Muscle of back (tissue), 11 donors: ENCODE data around the gene CAMTA1. TPM values are rescaled to one million over a fixed set of nuclear protein-coding genes. Genes with fewer than 3 reads are reported as not detected.

ENCODE experiments used
- DNase-seq, 3 donors: peaks; one replicate each; pipeline versions ENCODE4 v3.0.0 to v3.0.0-alpha.2; 2013
- polyA plus RNA-seq, 10 donors: library from polyadenylated mRNA; unstranded; fragments of 120-200 nt; gene quantifications; one replicate each; pipeline ENCODE4 v1.2.1, GENCODE V29; 2013; ENCODE audit not compliant: insufficient read length in 10 of 10

CAMTA1 gene
- polyA plus RNA-seq, 10 donors: 36.4 to 49.7 (median 44.0) TPM

GRCh38 chr1:7643530-7643929, 858.3 kb downstream of the CAMTA1 start:
- DNase-seq: peak; percentile 34 to 82 (median 37)

GRCh38 chr1:7644086-7644485, 858.8 kb downstream of the CAMTA1 start:
- no peak for DNase-seq

GRCh38 chr1:7644961-7645750, 859.9 kb downstream of the CAMTA1 start:
- DNase-seq: peak in 2 of 3 donors; percentile 38 to 42

- DNase-seq: no peak
Measured at GRCh38 chr1:7645751-7646048, 860.4 kb downstream of the CAMTA1 start.

DNA sequence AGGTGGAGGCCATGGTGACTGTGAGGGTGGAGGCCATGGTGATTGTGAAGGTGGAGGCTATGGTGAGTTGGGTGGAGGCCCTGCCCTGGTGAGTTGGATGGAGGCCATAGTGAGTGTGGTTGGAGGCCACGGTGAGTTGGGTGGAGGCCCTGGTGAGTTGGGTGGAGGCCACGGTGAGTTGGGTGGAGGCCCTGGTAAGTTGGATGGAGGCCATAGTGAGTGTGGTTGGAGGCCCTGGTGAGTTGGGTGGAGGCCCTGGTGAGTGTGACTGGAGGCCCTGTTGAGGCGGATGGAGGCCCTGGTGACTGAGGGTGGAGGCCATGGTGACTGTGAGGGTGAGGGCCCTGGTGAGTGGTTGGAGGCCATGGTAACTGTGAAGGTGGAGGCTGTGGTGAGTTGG, 860.9 kb downstream of the CAMTA1 start:
- DNase-seq: no peak

DNA sequence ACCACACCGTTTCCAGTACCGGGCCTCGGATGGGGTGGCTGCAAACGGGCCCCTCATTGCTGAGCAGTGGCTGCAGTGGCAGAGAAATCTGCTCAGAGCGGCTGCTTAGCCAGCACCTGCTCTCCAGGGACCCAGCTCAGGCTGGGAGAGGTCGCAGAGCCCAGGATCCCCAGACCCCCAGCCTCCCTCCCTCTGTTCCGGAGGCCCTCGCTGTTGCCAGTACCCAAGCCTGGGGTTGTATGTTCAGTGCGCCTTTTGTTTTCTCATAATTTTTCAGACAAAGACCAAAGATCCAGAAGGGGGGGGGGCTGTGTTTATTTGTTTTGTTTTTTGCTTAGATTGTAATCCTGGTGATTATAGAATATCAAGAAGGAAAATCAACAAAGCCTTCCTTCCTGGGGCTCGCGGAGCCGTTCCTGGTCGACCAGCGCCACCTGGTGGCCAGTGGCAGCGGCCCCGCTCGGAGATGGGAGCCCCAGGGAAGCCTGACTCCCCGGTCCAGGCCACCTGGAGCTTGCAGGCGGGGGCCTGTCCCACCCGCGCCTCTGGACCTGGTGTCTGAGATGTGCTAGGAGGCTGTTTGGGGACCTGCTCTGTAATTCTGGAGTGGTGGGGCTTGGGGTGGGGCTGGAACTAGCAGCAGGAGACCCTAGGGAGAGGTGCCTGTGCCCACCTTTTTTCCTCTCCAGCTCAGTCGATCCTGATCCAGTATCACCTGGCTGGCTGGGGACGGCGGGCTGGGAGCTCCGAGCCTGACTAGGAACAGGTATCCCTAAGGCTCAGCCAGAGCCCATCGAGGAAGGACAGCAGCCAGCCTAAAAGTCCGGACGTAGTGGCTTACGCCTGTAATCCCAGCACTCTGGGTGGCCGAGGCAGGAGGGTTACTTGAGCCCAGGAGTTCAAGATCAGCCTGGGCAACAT, 862.0 kb downstream of the CAMTA1 start:
- DNase-seq: peak in 2 of 3 donors; percentile 67 to 76

GRCh38 chr1:7648761-7649384, 863.6 kb downstream of the CAMTA1 start:
- peak in 1 of 3 donors; percentile 74 for DNase-seq

DNA sequence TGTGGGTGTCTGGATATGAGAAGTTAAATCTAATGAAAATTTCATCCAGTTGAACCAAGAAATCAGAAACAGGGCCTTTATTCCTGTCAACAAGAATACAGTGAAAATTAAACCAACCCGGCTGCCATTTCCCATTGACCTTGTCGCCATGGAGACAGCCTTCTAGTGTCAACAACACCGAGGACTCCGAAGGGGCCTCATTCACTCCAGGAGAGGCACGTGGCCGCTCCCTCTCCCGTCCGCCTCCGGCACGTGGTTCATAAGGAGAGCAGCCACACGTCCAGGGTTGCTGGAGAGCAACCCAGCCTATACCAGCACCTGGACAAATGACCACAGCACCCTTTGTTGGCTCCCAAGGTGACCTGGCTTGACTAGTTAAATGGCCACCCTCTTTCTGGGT, 865.5 kb downstream of the CAMTA1 start:
- DNase-seq: peak in 1 of 3 donors; percentile 33

DNA sequence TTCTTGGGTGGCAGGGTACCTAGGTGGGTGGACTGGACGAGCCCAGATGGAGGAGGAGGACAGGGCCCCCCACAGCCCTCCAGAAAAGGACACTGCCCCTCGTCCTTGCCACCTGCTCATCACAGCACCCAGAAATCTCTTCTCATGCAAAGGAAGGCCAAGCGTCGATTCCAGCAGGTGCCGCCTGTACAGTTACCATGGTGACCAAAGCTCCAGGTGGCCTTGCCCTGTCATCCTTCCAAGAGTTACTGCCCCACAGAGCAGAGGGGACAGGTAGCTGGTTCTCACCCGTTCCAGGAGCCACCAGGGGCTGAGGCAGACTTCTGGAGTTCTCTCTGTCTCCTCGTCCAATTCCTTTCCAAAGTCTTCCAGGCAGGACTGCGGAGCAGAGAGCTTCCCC, 865.9 kb downstream of the CAMTA1 start:
- DNase-seq: no peak

DNA sequence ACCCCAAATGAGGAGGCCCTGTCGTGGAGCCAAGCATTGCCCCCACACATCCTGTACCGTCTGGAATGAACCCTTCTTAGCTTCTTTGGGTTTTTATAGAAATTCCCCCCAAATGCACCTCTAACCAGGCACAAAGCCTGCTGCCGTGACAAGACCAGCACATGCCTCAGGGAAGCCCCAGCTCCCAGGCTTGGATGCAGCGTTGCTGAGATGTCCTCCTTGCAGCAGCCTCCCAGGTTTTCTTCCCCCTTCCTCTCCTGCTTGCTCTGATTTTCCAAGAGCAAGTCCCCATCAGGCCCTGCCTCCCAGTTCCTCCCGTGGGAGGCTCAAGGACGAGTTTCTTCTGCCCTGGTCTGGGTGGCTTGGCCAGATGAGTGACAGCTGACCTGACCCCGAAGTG, 866.8 kb downstream of the CAMTA1 start:
- DNase-seq: no peak

GRCh38 chr1:7652515-7653098, 867.4 kb downstream of the CAMTA1 start:
- no peak for DNase-seq

GRCh38 chr1:7654725-7655124, 869.5 kb downstream of the CAMTA1 start:
- DNase-seq: no peak

- DNase-seq: no peak
Measured at GRCh38 chr1:7655354-7655753, 870.1 kb downstream of the CAMTA1 start.

DNA sequence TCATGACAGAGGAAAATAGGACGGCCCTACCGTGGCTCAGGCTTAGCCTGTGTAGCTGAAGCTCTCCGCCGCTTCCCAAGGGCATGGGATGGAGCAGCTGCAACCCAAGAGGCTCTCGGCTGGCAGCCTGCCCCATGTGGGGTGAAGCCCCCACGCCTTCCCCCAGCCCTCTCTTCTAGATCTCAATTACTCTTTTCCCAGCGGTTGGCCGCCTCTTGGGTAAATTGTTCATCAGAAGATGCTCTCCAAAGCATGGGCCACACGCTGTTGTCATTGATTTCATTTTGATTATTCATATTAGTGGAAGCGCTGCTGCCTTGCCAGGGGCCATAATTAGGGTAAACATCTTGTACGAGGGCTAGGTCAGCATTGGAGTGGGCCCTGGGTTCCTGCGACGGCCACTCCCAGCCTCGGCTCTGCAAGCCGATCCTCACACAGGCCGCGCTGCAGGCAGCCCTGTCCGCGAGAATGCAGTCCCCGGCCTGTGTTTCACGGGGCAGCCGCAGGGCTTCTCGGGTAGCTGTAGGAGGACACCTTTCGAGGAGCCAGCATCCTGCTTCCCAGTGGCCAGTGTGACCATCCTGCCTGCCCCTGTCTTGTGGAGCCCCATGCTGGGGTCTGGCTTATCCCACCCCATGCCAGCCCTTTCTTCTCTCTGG, 871.4 kb downstream of the CAMTA1 start:
- no peak for DNase-seq

DNA sequence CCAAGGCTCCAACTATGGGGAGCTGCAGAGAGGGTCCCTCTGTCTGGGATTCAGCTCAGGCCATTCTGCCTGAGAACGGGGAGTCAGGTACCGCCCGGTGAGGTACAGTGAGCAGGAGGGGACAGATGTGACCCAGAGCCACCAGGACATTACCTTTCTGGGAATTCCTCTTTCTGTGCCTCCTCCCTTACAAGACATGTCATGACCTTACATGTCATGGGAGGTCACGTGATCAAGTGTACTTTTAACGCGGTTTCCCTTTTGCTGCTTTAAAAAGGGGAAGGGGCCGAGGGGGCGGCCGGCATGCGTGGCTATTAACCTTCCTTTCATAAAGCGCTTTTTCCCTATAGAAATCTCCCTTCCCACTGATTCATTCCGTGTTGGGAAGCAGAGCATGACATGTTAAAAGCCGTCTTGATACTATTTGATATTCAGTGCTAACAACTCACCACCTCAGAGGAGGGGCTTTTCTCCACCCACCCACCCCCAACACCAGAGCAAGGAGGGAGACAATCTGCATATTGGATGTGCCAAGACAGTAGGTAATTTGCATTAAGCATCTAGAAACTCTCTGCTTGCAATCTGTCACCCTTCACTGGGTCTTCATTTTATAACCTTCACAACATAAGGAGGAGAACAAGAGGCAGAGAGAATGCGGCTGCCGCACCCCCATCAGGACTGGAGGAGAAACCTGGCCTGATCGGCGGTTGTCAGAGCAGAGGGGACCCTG, 872.2 kb downstream of the CAMTA1 start:
- no peak for DNase-seq

- DNase-seq: no peak
Measured at GRCh38 chr1:7658099-7658498, 872.8 kb downstream of the CAMTA1 start.

- DNase-seq: no peak
Measured at GRCh38 chr1:7659514-7659913, 874.3 kb downstream of the CAMTA1 start.

GRCh38 chr1:7663451-7664146, 878.3 kb downstream of the CAMTA1 start:
- no peak for DNase-seq

GRCh38 chr1:7664147-7664892, 879.1 kb downstream of the CAMTA1 start:
- DNase-seq: no peak

- no peak for DNase-seq
Measured at GRCh38 chr1:7664893-7665250, 879.6 kb downstream of the CAMTA1 start.
